Adipocyte (in vitro differentiated cells): ENCODE measurements around the gene ATP1B2.

Experiments used
- DNase-seq: peaks from one replicate; pipeline ENCODE4 v3.0.0-alpha.2; 2015; ENCODE audit warnings: low read depth
- H3K27me3 ChIP-seq: replicated peaks from 2 replicates; pipeline ENCODE4 v1.7.0; 2013; ENCODE audit warnings: mild to moderate bottlenecking, low read length, moderate library complexity; ENCODE audit not compliant: control insufficient read depth, insufficient read depth
- H3K36me3 ChIP-seq: 2 replicates; pipeline ENCODE4 v1.7.0; 2013; ENCODE audit warnings: low read length, mild to moderate bottlenecking, moderate library complexity; ENCODE audit not compliant: control insufficient read depth, insufficient read depth, severe bottlenecking
- H3K4me1 ChIP-seq: 2 replicates; pipeline ENCODE4 v1.7.0; 2013; ENCODE audit warnings: mild to moderate bottlenecking, low read length, moderate library complexity; ENCODE audit not compliant: control insufficient read depth, insufficient read depth
- H3K4me3 ChIP-seq: 2 replicates; pipeline ENCODE4 v1.7.0; 2013; ENCODE audit warnings: mild to moderate bottlenecking, low read length, moderate library complexity
- H3K9ac ChIP-seq: 2 replicates; pipeline ENCODE4 v1.7.0; 2013; ENCODE audit warnings: mild to moderate bottlenecking, low read length, moderate library complexity
- H3K9me3 ChIP-seq: 2 replicates; pipeline ENCODE4 v1.7.0; 2013; ENCODE audit warnings: mild to moderate bottlenecking, low read length, moderate library complexity; ENCODE audit not compliant: control insufficient read depth

The ATP1B2 gene

GRCh38 chr17:7650509-7651096 lies at the start of gene ATP1B2:
Gene ATP1B2, plus strand, starts transcription at chr17:7650926. Its CDS starts 593 bp downstream, at chr17:7651519.
- no peaks in the 10 kb centered on the region for H3K36me3 ChIP-seq
- peaks cover 7% of the 10 kb centered on the region for H3K4me1 ChIP-seq
- DNase-seq = peak; percentile 49
- H3K9me3 ChIP-seq = no peaks in the 10 kb centered on the region
- peaks cover 64% of the 10 kb centered on the region for H3K27me3 ChIP-seq
- H3K4me3 ChIP-seq = peak within 1 kb of the TSS; percentile 47
- H3K9ac ChIP-seq = no peak within 1 kb of the TSS

GRCh38 chr17:7606280-7606679 lies 44.4 kb upstream of the ATP1B2 start:
- H3K4me3 ChIP-seq = no peak overlapping the region
- no peaks in the 10 kb centered on the region for H3K27me3 ChIP-seq
- H3K9me3 ChIP-seq = no peaks in the 10 kb centered on the region
- peaks cover 62% of the 10 kb centered on the region for H3K36me3 ChIP-seq
- H3K9ac ChIP-seq = no peak overlapping the region
- H3K4me1 ChIP-seq = peaks cover 11% of the 10 kb centered on the region
- DNase-seq = no peak

GRCh38 chr17:7610641-7611040 lies 40.1 kb upstream of the ATP1B2 start:
- no peaks in the 10 kb centered on the region for H3K27me3 ChIP-seq
- no peaks in the 10 kb centered on the region for H3K9me3 ChIP-seq
- no peak overlapping the region for H3K9ac ChIP-seq
- no peak for DNase-seq
- H3K4me3 ChIP-seq = no peak overlapping the region
- H3K36me3 ChIP-seq = peaks cover 21% of the 10 kb centered on the region
- H3K4me1 ChIP-seq = peaks cover 34% of the 10 kb centered on the region

GRCh38 chr17:7611635-7612293 lies 39.0 kb upstream of the ATP1B2 start:
- Histone ChIP-seq H3K4me3 (peak overlapping the region; percentile 97), H3K27me3 (no peaks in the 10 kb centered on the region), H3K9ac (peak overlapping the region; percentile 23), H3K4me1 (peaks cover 34% of the 10 kb centered on the region), H3K9me3 (no peaks in the 10 kb centered on the region), H3K36me3 (peaks cover 14% of the 10 kb centered on the region)
- DNase-seq = no peak

GRCh38 chr17:7612294-7612640 lies 38.5 kb upstream of the ATP1B2 start:
- DNase-seq = peak; percentile 64
- H3K4me1 ChIP-seq = peaks cover 34% of the 10 kb centered on the region
- peak overlapping the region; percentile 97 for H3K4me3 ChIP-seq
- no peaks in the 10 kb centered on the region for H3K9me3 ChIP-seq
- no peaks in the 10 kb centered on the region for H3K27me3 ChIP-seq
- peaks cover 14% of the 10 kb centered on the region for H3K36me3 ChIP-seq
- H3K9ac ChIP-seq = peak overlapping the region; percentile 23

GRCh38 chr17:7613769-7614424 lies 36.8 kb upstream of the ATP1B2 start:
- no peaks in the 10 kb centered on the region for H3K27me3 ChIP-seq
- peak overlapping the region; percentile 97 for H3K4me3 ChIP-seq
- DNase-seq = peak; percentile 64
- H3K9me3 ChIP-seq = no peaks in the 10 kb centered on the region
- H3K36me3 ChIP-seq = peaks cover 14% of the 10 kb centered on the region
- peaks cover 34% of the 10 kb centered on the region for H3K4me1 ChIP-seq
- peak overlapping the region; percentile 98 for H3K9ac ChIP-seq

- peak within 1 kb of the TSS; percentile 97 for H3K4me3 ChIP-seq
- peaks cover 34% of the 10 kb centered on the region for H3K4me1 ChIP-seq
- no peaks in the 10 kb centered on the region for H3K27me3 ChIP-seq
- H3K9ac ChIP-seq = peak within 1 kb of the TSS; percentile 98
- H3K9me3 ChIP-seq = no peaks in the 10 kb centered on the region
- peak; percentile 100 for DNase-seq
- peaks cover 14% of the 10 kb centered on the region for H3K36me3 ChIP-seq
These were observed 36.1 kb upstream of the ATP1B2 start, which contains the start of gene FXR2 for GRCh38 chr17:7614425-7615264. Gene FXR2, minus strand, starts transcription at chr17:7614897. Its CDS starts 365 bp downstream, at chr17:7614532.

- H3K9ac ChIP-seq = peak overlapping the region; percentile 86
- H3K9me3 ChIP-seq = no peaks in the 10 kb centered on the region
- H3K36me3 ChIP-seq = peaks cover 9% of the 10 kb centered on the region
- no peak for DNase-seq
- H3K27me3 ChIP-seq = no peaks in the 10 kb centered on the region
- H3K4me1 ChIP-seq = peaks cover 31% of the 10 kb centered on the region
- peak overlapping the region; percentile 85 for H3K4me3 ChIP-seq
These were observed 35.4 kb upstream of the ATP1B2 start for GRCh38 chr17:7615265-7615747.

GRCh38 chr17:7618608-7619007 lies 32.1 kb upstream of the ATP1B2 start:
- Histone ChIP-seq H3K4me1 (peaks cover 3% of the 10 kb centered on the region), H3K4me3 (no peak overlapping the region), H3K9ac (no peak overlapping the region), H3K27me3 (no peaks in the 10 kb centered on the region), H3K36me3 (no peaks in the 10 kb centered on the region), H3K9me3 (no peaks in the 10 kb centered on the region)
- DNase-seq = no peak

- no peak overlapping the region for H3K4me3 ChIP-seq
- DNase-seq = no peak
- H3K27me3 ChIP-seq = no peaks in the 10 kb centered on the region
- no peak overlapping the region for H3K9ac ChIP-seq
- H3K9me3 ChIP-seq = no peaks in the 10 kb centered on the region
- H3K4me1 ChIP-seq = no peaks in the 10 kb centered on the region
- peaks cover under 1% of the 10 kb centered on the region for H3K36me3 ChIP-seq
These were observed 29.9 kb upstream of the ATP1B2 start for GRCh38 chr17:7620835-7621234.

GRCh38 chr17:7623661-7624060 lies 27.1 kb upstream of the ATP1B2 start:
- peaks cover 5% of the 10 kb centered on the region for H3K4me1 ChIP-seq
- peaks cover 4% of the 10 kb centered on the region for H3K36me3 ChIP-seq
- H3K9me3 ChIP-seq = no peaks in the 10 kb centered on the region
- DNase-seq = no peak
- no peak overlapping the region for H3K9ac ChIP-seq
- no peaks in the 10 kb centered on the region for H3K27me3 ChIP-seq
- no peak overlapping the region for H3K4me3 ChIP-seq
